SW 1271 (cell line): ENCODE results near the gene CD28.

Experiments
- DNase-seq, 2 experiments: peaks; one replicate each; lab custom pipeline; 2025; lab: John Stamatoyannopoulos, UW

Gene CD28

DNA sequence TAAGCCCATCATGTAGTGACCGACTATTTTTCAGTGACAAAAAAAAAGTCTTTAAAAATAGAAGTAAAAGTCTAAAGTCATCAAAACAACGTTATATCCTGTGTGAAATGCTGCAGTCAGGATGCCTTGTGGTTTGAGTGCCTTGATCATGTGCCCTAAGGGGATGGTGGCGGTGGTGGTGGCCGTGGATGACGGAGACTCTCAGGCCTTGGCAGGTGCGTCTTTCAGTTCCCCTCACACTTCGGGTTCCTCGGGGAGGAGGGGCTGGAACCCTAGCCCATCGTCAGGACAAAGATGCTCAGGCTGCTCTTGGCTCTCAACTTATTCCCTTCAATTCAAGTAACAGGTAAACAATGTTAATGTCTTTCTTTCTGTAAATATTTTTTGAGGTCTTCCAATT lies at the start of gene CD28:
Gene CD28 (plus strand): TSS at position 237 of the 400 bp plus-strand sequence. CDS start 58 bp downstream, at position 295.
- DNase-seq = no peak

DNA sequence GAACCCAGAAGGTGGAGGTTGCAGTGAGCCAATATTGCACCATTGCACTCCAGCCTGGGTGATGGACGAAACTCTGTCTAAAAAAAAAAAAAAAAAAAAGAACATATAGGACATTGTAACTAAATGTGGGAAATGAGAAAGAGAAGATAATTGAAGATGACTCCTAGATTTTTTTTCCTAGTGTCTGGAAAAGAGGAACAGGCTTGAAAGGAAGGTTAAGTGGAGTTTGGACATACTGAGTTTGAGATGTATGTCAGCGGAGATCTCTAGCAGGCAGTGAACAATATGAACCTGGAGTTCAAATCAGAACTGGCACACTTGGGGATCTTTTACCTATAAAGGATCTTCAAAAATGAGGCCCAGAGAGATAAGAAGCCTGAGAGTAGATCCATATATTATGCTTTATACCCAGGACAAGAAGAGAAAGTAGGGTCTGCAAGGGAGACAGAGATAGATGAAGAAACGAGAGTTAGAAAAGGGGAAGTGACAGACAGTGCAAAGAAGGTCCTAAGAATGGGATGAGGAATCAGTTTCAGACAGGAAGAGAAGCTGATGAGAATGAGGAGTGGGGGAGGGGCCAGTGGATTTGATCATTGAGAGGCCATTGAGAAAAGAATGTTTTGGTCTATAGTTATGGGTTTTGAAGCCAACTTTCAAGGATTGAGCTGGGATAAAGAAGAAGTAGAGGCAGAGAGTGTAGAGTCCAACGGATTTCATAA lies 46.9 kb upstream of the CD28 start:
- no peak for DNase-seq

DNA sequence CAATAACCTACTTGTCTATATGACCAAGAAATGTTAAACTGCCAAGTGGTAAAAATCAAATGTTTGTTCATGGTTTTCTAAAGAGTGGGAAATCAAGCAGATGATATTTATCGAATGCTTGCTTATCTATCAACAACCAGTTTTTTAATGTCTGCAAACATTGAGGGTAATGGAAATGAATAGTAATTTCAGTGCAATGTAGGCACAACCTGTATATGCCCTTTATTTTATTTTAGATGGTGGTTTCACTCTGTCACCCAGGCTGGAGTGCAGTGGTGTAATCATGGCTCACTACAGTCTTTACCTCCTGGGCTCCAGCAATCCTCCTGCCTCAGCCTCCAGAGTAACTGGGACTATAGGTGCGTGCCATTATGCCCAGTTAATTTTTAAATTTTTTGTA lies 46.0 kb upstream of the CD28 start:
- no peak for DNase-seq

DNA sequence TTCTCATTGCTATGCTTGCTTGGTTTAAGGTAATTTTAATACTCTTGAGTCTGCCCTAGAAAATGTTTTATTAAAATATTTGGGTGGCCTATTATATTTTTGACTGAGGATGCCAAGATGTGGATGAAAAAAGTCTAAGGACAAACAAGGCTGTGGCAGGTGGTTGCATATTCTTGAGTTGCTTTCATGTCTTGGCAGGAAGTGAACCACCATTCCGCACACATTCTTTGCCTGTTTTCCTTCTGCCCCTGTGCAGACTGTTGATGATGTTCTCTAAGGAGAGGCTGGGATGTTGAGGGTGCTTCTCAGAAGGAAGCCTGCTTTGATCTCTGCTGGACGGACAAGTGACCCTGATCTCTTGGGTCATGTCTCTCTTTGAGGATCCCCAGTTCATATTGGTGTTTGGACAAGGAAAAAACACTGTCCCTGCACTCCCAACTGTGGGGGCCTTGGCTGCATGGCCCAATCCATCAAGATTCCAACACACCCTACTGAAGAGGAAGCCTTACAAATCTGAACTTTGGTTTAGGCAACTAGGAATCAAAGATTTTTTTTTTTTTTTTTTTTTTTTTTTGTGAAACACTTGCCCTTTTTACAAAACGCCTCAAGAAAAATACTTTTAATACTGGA lies 45.0 kb upstream of the CD28 start:
- DNase-seq = no peak

DNA sequence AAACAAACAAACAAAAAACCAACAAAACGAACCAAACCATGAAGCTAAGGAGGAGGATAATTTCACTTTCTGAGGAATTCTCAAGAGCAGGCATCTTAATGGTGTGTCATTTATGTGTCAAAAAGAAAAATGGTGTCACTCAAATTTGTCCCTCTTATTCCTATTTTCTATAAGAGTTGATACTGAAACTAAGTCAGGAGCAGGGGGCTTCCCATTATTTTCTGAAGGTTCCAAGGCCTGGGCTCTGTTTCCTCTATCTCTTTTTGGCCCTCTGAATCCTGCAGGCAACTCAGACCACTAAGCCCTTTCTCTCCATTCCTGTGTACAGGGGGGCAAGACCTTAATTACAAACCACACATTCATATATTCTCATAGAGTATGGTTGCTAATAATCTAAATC lies 44.0 kb upstream of the CD28 start:
- no peak for DNase-seq

DNA sequence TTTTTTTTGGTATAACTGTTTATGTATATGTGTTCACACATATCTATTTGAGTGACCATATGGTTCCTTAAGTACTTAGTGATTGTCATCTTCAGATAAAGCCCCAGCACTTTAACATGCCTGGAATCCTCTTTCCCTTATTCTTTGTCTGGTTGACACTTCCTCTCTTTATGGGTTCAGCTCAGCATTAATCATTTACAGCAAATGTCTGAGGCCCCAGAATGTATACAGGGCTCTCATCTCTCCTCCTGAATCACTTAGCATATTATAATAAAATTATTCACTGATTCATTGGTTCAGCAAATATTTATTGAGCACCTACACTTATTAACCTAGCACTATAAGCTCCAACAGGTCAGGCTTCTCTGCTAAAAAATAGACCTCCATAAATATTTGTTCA lies 43.5 kb upstream of the CD28 start:
- DNase-seq = no peak

DNA sequence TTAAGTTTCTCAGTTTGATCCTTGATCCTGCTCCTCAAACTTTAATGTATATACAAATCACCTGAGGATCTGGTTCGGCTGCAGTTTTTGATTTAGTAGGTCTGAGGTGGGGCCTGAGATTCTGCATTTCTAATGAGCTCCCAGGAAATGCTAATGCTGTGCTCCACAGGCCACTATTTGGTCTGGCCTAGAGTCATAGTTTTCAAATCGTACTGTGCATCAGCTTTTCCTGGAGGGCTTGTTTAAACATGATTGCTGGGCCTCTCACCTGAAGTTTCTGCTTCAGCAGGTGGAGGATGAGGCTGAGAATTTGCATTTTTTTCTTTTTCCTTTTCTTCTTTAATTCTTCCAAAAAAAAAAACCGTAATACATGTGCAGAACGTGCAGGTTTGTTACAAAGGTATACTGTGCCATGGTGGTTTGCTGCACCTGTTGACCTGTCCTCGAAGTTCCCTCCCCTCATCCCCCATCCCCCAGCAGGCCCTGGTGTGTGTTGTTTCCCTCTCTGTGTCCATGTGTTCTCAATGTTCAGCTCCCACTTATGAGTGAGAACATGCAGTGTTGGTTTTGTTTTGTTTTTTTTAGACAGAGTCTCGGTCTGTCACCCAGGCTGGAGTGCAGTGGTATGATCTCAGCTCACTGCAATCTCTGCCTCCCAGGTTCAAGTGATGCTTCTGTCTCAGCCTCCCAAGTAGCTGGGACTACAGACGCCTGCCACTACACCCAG lies 42.2 kb upstream of the CD28 start:
- DNase-seq = no peak

DNA sequence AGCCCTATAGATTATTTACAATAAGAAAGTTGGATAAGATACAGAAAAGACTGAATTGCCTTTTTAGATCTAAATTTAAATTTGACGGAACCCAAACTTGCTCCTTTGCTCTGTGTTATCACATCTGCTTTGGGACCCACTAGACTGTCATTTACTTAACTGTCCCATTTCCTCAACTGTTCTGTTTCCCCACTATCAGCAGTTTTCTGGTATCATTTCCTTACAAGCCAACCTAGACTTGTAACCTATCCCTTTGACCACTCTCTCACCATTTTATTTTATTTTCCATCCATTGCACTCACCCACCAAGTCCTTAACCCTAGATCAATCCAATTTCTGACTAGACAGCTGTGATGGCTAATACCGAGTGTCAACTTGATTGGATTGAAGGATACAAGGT lies 38.6 kb upstream of the CD28 start:
- no peak for DNase-seq

DNA sequence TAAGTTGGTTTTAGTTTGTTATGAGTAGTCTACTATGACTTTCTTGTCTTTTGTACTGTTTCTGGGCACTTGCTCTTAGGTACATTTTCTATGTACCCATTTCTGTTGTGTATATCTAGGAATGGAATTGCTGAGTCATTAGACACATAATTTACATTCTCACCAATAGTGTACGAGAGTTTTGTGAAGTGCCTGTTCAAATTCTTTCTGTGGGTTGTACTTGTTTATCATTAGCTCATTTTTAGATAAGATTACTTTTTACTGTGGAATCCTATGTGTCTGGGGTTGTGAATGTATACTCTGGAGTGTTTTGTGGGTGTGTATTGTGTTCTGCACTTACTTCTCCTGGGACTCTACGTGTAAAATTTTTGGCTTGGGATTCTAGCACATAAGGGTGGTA lies 36.6 kb upstream of the CD28 start:
- DNase-seq = no peak

DNA sequence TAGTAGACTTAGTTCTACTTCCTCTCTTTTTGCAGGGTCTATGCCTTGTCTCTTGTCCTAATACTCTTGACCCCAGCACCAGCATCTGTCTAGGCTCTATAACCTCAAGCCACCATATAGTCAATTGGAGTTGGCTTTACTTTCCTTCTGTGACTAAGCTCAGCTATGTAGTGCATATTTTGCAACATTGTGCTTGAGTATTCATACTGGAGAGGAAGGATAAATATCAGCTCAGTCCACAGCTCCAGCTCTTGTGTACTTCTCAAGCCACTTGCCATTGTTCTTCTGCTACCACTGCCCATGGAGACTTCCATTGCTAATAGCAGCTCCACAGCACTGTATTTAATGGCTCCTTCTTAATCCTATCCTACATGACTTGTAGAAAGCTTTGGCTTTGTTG lies 35.5 kb upstream of the CD28 start:
- no peak for DNase-seq

DNA sequence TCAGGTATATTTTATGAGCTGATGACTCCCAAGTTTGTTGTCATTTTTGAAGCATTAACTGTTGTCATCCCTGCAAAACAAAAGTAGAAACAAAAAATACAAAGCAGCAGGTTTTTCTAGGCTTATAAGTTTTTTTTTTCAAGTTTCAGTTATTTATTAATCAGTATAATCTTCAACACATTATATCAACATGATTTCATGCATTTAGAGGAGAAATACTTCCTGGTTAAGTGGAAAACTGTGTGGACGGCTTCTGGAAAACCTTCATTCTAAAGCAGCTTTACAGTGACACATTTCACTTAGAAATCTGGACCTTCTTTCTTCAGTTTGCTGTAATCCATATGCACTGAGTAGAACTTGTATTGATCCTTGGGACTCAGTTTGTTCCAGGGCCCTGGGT lies 34.6 kb upstream of the CD28 start:
- no peak for DNase-seq

DNA sequence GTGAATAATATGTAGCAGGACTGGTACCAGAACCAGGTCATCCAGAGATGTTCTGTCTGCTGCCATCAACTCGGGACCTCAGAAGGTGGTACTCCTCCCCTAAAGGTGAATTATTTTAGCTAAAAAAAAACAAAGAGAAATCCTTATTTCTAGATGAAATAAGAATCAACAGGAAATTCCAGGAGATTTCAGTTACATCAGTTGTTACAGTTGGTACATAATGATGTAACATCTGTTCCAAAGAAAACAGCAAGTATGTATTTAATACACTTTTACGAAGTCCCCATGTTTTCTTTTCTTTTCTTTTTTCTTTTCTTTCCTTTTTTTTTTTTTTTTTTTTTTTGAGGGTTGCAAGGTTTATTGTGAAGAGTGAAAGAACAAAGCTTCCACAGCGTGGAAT lies 33.6 kb upstream of the CD28 start:
- no peak for DNase-seq

DNA sequence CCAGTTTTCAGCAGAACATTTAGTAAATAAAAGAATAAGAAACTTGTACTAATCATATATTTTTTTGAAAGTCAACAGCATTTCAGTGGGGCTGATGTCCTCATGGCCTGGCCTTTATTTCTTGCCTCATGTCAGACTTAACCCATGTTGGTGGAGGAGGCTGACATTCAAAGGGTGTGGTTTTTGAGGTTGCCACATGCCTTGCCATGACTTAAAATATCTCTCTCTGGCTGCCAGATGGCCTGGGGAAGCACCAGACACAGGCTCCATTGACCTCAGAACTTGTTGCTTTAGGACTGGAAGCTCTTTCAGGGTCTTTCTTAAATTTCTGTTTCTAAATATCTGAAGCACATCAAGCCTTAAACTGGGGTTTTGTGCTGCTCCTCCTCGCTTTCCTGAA lies 32.5 kb upstream of the CD28 start:
- no peak for DNase-seq

DNA sequence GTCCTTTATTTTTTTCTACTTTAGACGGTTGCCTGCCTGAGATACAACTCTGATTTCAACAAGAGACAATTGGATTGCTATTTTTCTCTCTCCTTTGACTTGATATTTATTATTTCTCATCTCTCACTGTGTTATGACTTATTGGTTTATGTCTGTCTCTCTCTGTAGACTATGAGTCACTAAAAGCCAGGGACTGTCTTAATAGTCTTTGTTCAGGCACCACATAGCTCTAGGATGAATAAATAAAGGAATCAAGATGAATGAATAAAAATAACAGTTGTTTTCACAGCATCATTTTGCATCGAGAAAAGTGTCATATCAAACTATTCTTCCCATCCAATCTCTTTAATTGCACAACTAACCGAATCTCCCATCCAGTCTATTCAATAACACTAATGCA lies 31.4 kb upstream of the CD28 start:
- no peak for DNase-seq

DNA sequence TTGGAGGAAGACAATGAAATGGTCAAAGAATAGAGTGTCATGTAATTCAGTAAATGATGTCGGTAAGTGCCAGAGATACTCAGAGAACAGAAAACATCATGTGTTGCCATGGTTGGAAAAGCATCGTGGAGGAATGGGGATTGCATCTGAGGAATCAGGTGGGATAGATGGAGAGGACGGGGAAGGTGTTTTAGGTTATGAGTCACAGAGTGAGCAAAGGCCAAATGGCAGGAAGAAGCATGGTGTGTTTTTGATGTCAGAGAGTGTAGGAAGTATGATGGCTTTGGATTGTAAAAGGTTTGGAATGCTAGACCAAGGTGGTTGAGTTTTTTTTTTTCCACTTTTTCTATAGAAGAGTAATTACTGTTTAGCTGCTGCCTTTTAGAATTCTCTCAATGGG lies 27.5 kb upstream of the CD28 start:
- no peak for DNase-seq

DNA sequence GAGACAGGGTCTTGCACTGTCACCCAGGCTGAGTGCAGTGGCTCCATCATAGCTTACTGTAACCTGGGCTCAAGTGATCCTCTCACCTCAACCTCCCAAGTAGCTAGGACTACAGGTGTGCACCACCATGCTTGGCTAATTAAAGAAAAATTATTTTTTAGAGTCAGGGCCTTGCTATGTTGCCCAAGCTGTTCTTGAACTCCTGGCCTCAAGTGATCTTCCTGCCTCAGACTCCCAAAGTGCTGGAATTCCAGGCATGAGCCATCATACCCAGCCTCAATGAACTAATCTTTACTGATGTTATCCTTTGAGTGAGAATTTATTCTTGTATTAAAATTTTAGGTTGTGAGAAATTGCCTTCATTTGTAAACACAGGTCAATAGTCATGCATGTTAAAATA lies 27.0 kb upstream of the CD28 start:
- no peak for DNase-seq

DNA sequence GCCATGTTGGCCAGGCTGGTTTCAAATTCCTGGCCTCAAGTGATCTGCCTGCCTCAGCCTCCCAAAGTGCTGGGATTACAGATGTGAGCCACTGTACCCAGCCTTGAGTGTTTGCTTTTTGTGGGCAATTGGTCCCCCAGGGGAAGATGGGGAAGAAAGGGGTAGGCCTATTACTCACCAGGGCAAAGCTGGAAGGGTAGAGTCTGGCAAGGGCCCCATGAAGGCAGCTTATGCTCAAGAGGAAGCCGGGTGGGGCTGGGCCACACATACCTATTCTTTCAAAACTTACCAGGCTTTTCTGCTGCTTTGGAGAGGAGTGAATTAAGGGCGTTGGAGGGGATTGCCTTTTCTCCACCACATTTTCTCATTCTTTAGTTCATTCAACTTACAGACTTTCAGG lies 24.5 kb upstream of the CD28 start:
- DNase-seq = no peak

DNA sequence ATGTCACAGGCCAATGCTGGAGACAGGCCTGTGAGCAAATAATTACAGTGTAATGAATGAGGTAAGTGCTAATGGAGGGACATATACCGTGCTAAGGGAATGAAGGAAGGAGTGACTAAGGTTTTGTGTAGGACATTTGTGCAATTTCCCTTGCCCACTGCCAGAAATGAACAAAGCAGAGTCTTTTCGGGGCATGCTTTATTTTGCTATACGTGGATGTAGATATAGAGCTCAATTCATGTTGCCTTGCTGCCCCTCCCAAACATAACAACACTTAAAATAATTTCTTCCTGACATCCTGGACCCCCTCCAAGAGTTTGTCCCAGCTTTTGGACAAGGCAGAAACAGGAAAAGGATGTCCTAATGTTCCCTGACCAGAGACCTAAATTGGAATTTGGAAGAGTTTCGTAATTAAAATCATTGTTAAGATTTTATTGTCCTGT lies 23.7 kb upstream of the CD28 start:
- no peak for DNase-seq

DNA sequence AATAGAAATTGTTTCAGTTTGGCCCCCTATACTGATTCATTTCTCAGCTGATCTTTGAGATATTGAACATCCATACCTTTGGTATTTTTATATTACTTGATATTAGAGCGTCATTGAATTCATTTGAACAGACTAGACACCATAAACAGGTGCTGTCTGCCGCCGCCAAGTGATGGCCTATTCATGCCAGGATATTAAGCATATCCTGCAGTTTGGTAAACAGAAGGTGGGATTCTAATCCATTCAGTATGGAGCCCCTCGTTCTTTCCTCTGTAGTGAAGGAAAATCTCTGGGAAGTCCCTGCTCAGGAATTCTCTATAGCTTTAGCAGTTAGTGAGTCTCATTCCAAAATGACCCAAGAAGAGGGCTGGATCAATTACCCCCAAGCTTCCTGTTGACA lies 23.0 kb upstream of the CD28 start:
- no peak for DNase-seq

DNA sequence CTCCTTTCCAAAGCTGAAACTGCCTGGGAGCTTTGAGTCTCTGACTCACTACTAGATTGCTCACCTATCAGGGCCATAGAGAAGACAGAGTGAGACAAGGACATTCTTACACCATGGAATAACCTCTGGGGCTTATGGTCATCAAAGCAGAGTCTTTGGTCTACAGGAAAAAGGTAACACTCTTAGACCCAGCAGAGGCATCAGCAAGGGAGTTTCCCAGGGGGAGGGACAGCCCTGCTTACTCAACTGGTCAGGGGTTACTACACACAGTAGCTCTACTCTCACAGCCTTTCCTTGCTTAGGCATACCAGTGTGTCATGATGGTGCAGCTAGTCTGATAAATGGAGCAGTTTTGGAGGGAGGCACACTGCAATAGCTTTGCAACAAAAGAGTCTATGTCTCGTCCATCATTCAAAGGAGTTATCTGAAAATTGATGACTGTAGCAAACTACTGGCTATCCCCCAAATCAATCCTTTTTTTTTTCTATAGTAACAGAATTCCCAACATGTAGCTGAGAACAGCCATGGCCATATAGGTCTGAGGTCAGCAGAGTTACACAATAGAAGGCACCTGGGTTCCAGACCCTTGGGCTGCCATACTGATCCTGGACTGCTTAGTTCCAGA lies 22.4 kb upstream of the CD28 start:
- peak in 1 of 2 experiments; percentile 32 for DNase-seq

DNA sequence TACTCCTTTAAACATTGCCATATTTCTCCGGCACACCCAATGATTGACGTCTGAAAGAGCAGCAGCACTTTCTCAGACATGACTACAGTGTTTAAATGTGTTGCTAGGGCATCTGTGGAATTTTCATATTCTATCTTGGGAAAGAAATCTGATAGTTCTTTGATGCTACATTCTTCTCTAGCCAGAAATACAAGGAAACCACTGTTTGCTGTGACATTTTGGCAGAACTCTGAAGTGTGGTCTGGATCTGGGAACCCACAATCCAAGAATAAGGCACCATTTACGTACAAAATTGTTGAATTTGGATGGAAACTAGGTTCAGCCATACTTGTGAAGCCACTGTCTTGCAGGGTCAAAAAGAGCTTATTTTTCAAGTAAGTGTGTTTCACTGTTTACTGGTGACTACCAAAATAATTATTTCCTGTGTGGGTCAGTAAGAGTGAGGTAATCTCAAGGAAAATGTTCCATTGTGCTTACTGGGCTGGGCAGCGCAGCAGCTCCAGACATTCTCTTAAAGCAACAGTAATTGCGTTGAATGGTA lies 21.3 kb upstream of the CD28 start:
- DNase-seq = peak in 1 of 2 experiments; percentile 36

DNA sequence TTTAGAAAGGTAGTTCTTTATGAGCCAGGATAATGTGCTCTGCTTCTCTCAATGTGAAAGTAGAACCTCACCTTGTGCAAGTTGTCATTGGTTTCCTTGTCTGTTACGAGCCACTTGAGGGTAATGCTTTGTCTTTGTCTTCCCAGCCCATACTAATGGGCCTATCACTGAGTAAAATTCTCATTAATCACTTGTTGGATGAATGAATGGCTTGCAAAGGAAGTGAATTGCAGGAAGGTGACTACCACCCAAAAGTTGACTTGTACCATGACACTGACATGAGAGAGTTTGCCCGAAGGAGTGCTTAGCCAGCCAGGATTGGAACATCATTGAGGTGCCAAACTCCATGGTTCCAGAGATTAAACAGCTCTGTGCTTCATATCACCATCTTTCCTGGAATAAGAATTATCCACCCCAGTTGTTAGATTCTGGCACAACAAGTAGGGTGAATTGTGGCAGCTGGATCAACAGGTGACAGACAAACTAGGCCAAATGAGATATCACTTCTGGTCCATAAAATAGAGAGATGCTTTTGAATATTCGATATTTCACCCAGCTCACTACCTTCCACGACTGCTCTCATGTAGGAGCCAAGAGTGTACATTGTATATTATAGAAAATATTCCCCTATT lies 20.5 kb upstream of the CD28 start:
- DNase-seq = no peak
